ENCODE measurements around the gene ADGRA1. TPM values are rescaled to one million over a fixed set of nuclear protein-coding genes. Genes with fewer than 3 reads are reported as not detected.
"Not testable (repeated sequence)": the region's sequence is repeated elsewhere in the genome, so short reads cannot be mapped to it uniquely, and the experiment has no call there.

ADGRA1 gene
- total and polyA plus RNA-seq, 2 of the 13 experiments (the other 11 are each of a cell fraction or from before 2014, with no cell fraction given): not detected

DNA sequence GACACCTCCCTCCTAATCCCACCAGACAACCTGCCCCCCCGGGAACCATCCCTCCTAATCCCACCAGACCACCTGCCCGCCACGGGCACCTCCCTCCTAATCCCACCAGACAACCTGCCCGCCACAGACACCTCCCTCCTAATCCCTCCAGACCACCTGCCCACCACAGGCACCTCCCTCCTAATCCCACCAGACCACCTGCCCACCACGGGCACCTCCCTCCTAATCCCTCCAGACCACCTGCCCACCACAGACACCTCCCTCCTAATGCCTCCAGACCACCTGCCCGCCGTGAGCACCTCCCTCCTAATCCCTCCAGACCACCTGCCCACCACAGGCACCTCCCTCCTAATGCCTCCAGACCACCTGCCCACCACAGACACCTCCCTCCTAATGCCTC, 23.9 kb downstream of the ADGRA1 start:
- CTCF ChIA-PET (ENCODE audit: low intra/inter-chr PET ratio, low total read pairs); H3K27ac ChIP-seq (ENCODE audit: extremely low read length, insufficient read depth, low read length); BruUV-seq (replicated peaks); H3K79me2 ChIP-seq (ENCODE audit: insufficient read depth, low read length); H3K4me3 ChIP-seq (replicated peaks in 1 of 3; ENCODE audit: insufficient read depth in 1 of 3, low read depth in 2 of 3, low read length in 3 of 3); H4K20me1 ChIP-seq (ENCODE audit: insufficient read depth, low read length); ATAC-seq; POLR2A ChIA-PET; DNase-seq (ENCODE audit: low spot score); in situ Hi-C loops (cut with HindIII; ENCODE audit: extremely low pct_ligation_motif_present, low pct_unique_long_range_greater_than_20kb); H3K9ac ChIP-seq (ENCODE audit: insufficient read depth, low read depth, low read length); H2AFZ ChIP-seq (ENCODE audit: low read length); FAIRE-seq; H3K36me3 ChIP-seq (replicated peaks in 1 of 2; ENCODE audit: control insufficient read depth in 1 of 2, insufficient read depth in 2 of 2, low read length in 2 of 2); H3K4me1 ChIP-seq (ENCODE audit: insufficient read depth, low read length); intact Hi-C loops (cut with micrococcal nuclease; ENCODE audit: unreplicated experiment); H3K4me2 ChIP-seq (ENCODE audit: low read depth, low read length): not testable (repeated sequence)
- WGBS (ENCODE audit: low lambda C conversion rate): 18% methylated on average over 2 of the region's 7 CpGs
- peaks cover 6 to 41% of the 10 kb centered on the region in 2 experiments; a peak in 4 of 5 replicates for H3K27me3 ChIP-seq (ENCODE audit: control insufficient read depth in 1 of 2, insufficient read depth in 2 of 2, low read length in 2 of 2)
- H3K9me3 ChIP-seq (ENCODE audit: low read length): peaks cover 12% of the 10 kb centered on the region

DNA sequence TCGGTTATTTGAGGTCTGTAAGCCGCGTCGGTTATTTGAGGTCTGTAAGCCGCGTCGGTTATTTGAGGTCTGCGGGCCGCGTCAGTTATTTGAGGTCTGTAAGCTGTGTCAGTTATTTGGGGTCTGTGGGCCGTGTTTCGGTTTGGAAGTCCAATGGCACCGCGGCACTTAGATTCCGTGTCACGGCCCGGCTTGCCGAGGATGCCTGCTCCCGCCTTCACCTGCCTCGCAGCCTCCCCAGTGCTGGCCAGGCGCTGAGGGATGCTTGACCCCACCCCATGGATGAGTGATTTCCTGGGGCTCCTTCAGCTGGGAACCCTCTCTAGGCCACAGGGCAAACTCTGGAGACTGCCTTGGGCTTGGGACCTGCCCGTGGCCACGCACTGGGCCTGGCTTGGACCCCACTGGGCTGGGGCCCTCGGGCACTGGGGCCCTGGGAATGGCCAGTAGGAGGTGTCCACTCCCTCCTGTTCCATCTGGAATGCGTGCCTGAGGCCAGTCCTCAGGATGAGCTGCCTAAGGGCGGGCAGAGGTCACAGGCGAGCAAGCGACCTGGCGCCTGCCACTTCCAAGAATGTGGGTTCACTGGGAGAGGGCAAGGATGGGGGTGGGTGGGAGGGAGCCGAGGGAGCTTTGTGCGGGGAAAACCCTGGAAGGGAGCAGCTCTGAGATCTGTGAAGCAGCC, 25.6 kb downstream of the ADGRA1 start:
- H3K36me3 ChIP-seq (replicated peaks in 1 of 2; ENCODE audit: control insufficient read depth in 1 of 2, insufficient read depth in 2 of 2, low read length in 2 of 2): no peaks in the 10 kb centered on the region
- H3K9me3 ChIP-seq (ENCODE audit: low read length): no peaks in the 10 kb centered on the region
- no peak overlapping the region for H2AFZ ChIP-seq (ENCODE audit: low read length)
- no peak for FAIRE-seq
- no TSS peak for BruUV-seq (replicated peaks)
- H3K4me3 ChIP-seq (replicated peaks in 1 of 3; ENCODE audit: insufficient read depth in 1 of 3, low read depth in 2 of 3, low read length in 3 of 3): no peak overlapping the region
- POLR2A ChIA-PET: no interaction called here
- ATAC-seq: no peak
- H3K79me2 ChIP-seq (ENCODE audit: insufficient read depth, low read length): no peaks in the 10 kb centered on the region
- H4K20me1 ChIP-seq (ENCODE audit: insufficient read depth, low read length): no peaks in the 10 kb centered on the region
- H3K27me3 ChIP-seq (ENCODE audit: control insufficient read depth in 1 of 2, insufficient read depth in 2 of 2, low read length in 2 of 2): peaks cover 7 to 52% of the 10 kb centered on the region in 2 experiments; a peak in 4 of 5 replicates
- intact Hi-C loops (cut with micrococcal nuclease; ENCODE audit: unreplicated experiment): no loop called here
- TF ChIP-seq, protein P1, sequence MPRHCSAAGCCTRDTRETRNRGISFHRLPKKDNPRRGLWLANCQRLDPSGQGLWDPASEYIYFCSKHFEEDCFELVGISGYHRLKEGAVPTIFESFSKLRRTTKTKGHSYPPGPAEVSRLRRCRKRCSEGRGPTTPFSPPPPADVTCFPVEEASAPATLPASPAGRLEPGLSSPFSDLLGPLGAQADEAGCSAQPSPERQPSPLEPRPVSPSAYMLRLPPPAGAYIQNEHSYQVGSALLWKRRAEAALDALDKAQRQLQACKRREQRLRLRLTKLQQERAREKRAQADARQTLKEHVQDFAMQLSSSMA (CRISPR knock-in tag; IDR thresholded peaks at IDR 0.05): no peak
- no peak for TF ChIP-seq MLLT10 (CRISPR knock-in tag; IDR thresholded peaks at IDR 0.05)
- no peak for TF ChIP-seq ZNF12 (CRISPR knock-in tag; IDR thresholded peaks at IDR 0.05)
- TF ChIP-seq ISX (CRISPR knock-in tag; conservative IDR thresholded peaks at IDR 0.05): no peak
- no peak for TF ChIP-seq ZNF350 (CRISPR knock-in tag; IDR thresholded peaks at IDR 0.05; ENCODE audit: borderline replicate concordance, low read depth)
- no peak for TF ChIP-seq MYNN (CRISPR knock-in tag; IDR thresholded peaks at IDR 0.05; ENCODE audit: low read depth)
- TF ChIP-seq MXD1 (CRISPR knock-in tag; IDR thresholded peaks at IDR 0.05): no peak
- no peak for TF ChIP-seq ATF7 (IDR thresholded peaks at IDR 0.05)
- no peak for TF ChIP-seq ATF7 (CRISPR knock-in tag; IDR thresholded peaks at IDR 0.05)
- no peak for TF ChIP-seq AGO2 (optimal IDR thresholded peaks at IDR 0.05; ENCODE audit: low read depth, low read length)
- TF ChIP-seq PITX1 (CRISPR knock-in tag; IDR thresholded peaks at IDR 0.05): no peak
- H3K4me2 ChIP-seq (ENCODE audit: low read depth, low read length): no peak overlapping the region
- no peak overlapping the region for H3K9ac ChIP-seq (ENCODE audit: insufficient read depth, low read depth, low read length)
- in situ Hi-C loops (cut with HindIII; ENCODE audit: extremely low pct_ligation_motif_present, low pct_unique_long_range_greater_than_20kb): no loop called here
- 55% methylated on average over 16 of the region's 31 CpGs for WGBS (ENCODE audit: low lambda C conversion rate)
- H3K27ac ChIP-seq (ENCODE audit: extremely low read length, insufficient read depth, low read length): no peak overlapping the region
- DNase-seq (ENCODE audit: low spot score): no peak
- CTCF ChIA-PET (ENCODE audit: low intra/inter-chr PET ratio, low total read pairs): no interaction called here
- H3K4me1 ChIP-seq (ENCODE audit: insufficient read depth, low read length): no peaks in the 10 kb centered on the region

All from HepG2 (cell line).